SKM-1 treated with dmso at 0.1 percent for 144 hours (cell line): ENCODE measurements around the gene OLFM4.
"Not testable (repeated sequence)": the region's sequence is repeated elsewhere in the genome, so short reads cannot be mapped to it uniquely, and the experiment has no call there.

Source experiments
- DNase-seq: peaks from one replicate; lab custom pipeline; 2025; ENCODE audit not compliant: unreplicated experiment; lab: John Stamatoyannopoulos, UW

OLFM4 gene

DNA sequence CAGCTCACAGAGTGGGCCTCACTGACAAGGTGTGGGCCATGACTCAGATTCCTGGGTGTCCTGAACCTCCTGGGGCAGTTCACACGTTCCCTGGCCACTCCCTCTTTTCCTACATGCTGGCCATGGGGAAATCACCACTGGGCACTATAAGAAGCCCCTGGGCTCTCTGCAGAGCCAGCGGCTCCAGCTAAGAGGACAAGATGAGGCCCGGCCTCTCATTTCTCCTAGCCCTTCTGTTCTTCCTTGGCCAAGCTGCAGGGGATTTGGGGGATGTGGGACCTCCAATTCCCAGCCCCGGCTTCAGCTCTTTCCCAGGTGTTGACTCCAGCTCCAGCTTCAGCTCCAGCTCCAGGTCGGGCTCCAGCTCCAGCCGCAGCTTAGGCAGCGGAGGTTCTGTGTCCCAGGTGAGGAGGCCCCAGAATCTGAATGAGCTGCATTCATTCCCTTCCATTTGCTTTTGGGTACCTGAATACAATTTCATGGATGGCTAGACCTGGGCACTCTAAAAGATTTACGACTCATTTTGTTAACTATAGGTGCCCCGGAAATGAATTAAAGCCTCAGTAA, at the start of gene OLFM4:
Gene OLFM4 (plus strand): TSS at position 177 of the 567 bp plus-strand sequence. CDS start 24 bp downstream, at position 201.
- DNase-seq = no peak

DNA sequence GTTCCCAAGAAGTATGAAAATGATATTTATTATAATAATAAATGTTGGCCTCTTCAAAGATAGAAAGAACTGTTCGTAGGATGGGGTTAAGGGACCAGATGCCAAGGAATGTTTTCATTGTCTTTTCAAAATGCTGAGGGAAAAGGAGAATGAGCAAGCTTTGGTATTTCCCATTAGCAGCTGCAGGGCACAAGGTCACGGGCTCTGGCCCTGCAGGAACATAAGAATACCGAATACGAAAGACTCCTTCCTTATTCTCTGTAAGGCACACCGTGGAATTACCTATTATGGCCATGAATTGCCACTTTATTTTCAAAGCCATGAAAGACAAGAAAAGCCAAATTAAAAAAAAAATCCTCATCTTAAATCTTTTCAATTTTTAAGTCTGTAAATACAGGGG, 49.6 kb upstream of the OLFM4 start:
- DNase-seq = no peak

- DNase-seq = no peak
These were observed 47.9 kb upstream of the OLFM4 start for GRCh38 chr13:52980695-52981094.

GRCh38 chr13:52983836-52984235, 44.8 kb upstream of the OLFM4 start:
- DNase-seq = no peak

DNA sequence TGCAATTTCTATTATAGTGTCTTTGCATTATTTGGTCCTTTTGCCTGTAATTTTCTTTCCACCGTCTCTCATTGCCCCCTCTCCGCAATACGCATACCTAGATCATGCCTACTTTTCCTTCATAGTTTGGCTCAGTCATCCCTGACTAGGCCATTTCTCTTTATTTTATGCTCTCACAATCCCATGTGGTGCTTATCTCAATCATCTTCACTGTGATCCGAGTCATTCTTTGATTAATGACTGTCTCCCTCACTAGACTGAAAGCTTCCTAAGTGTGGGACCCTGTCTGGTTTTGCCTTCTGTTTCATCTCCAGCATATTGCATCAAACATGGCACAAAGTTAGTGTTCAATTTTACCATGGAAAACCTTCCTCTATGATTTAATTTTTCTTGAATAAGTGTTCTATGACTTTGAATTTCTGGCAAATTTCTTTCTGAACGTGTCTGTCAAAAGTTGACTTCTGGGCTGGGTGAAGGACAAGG, 43.7 kb upstream of the OLFM4 start:
- DNase-seq = no peak

GRCh38 chr13:52991344-52992020, 37.1 kb upstream of the OLFM4 start:
- no peak for DNase-seq

DNA sequence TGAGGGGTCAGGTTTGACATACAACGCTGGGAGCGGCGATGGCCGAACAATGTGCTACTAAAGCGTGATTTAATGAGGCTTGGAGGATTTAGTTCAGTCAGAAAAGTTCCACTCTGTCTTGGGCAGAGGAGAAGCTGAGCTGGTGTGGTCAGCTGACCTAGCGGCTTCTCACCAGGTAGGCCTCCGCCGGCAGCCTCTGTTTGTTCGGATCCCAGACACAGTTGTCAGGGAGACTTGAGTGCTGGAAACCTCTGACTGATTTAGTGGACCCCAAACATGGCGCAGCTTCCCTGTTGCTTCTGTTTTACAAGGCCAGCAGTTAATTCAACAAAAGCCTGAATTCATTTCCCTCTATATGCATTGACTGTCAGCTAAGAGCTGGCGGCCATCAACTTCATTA, 36.5 kb upstream of the OLFM4 start:
- DNase-seq = no peak

DNA sequence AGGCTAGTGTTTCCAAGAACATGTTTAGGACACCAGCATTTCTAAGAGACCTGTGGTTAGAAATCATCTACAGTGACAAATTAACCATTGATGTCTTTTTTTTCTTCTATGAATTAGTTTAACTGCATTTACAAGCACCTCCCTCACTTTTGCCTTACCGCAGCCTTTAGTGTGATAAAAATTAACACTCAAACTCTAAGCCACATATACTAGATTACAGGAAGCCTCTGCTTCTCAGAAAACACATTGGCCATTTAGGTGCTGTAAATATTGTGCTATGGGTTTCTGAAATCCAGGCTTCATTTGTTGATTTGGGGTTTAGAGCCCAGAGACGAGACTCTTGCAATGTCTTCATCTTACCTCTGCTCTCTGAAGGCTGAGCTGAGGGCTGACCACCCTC, 34.6 kb upstream of the OLFM4 start:
- no peak for DNase-seq

DNA sequence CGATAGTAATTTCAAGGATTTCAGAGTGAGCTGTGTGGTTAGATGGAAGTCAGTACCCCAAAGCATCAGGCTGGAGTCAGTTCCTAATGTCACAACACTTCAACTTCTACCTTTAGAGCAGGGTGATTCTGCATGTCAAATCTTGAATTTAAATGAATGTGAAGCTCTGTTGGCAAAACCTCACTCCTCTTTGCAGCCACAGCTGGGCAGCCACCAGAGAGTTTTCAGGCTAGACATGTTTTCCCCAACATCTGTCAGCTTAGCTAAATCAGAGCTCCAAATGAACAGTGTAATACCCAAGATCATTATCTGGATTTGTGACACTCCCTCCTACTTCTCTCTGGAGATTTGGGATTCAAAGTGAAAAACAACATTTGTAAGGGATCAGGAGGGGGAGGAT, 33.7 kb upstream of the OLFM4 start:
- DNase-seq = no peak

- DNase-seq = no peak
These were observed 32.7 kb upstream of the OLFM4 start for GRCh38 chr13:52995946-52996345.

DNA sequence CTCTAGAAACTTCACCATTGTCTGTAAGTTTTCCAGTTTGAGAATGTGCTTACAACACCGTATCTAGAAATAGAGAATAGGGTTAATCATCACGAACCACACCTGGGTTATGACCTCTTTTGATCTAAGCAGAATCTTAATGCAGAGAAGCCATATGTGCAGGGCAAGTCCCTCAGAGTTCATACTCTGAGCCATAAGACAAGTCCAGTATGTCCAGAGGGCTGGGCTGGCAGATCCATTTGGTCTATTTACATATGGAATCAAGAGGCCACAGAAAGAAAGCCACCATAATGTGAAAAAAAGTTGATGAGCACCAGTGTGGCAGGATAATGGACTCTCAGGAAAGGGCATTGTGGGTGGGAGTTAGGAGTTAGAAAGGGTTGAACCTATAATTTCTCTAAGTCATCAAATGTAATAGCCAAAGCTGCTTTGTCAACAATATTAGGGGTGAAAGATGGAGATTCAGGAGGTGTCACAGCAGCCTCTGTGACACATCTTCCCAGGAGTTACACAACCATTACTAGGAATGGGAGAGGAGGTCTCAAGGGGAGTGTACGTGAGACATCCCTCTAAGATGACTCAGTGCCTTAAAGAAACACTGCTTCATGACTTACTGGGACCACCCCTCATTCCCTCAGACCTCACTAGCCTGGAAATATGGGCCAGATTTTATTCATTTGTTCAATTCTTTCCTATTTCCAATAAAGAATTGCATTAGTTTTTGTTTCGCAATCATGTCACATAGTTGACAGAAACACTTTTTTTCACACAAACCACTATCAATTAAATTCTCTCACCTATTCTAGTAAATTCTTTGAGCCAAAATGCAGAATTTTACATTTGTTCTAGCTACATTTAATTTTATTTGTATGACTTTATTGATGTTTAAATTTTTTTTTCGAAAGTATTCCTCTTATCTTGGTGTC, 30.4 kb upstream of the OLFM4 start:
- no peak for DNase-seq

DNA sequence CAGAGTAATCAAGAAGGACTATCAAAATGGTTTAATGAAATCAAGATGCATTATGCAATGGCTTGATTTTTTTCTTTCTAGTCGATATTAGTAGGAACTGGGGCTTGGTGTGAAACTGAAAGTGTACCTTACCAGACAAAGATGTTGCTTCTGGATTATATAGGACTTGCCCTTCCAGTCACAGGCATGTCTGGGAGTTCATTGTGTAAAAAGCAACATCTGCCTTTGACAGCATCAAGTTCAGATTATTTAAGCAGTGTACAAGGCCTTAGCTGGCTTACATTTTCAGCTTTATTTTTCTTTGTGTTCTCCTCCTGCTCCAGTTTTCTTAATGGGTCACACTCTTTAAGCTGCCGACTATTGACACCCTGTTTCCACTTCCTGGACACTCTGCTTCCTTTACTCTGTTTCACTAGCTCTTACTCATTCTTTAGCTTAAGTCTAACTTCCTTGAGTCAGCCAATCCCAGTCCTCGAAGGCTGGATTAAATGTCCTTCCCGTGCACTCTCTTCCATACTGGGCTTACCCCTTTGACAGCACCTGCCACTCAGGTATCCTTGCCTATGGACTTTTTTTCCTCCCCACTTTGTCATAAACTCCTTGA, 29.4 kb upstream of the OLFM4 start:
- no peak for DNase-seq

DNA sequence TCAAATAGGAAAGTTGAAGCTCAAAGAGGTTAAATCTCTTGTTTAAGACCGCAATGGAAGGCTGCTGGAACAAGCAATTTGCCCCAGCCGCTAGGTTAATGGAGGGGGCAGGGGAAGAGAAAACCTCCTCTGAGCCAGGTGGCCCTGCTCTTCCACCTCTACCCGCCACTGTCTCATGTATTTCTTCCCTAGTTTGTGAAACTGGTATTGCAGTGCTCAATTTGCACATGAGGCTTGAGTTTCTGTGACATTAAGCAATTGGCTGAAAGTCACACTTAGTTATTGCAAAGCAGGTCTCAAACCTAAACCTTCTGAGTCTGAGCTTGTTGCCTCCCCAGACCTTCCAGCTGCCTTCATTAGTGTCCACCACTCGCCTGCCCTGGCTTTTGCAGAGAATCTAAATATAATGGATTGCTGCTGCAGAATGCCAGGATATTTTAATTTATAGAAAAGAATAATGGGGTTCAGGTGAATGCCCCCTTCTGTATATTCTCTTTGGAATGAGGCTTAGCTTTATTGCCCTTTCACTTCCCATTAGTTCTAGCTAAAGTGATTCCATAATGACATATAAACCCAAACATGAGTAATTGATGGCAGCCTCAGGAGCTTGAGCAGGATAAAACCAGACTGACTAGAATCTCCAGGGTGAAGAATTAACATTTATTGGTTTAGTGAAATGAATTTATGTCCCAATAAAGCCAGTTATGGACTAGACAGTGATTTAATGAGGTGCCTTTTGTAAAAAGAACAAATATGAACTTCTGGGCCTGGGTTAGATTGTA, 27.0 kb upstream of the OLFM4 start:
- DNase-seq = no peak

DNA sequence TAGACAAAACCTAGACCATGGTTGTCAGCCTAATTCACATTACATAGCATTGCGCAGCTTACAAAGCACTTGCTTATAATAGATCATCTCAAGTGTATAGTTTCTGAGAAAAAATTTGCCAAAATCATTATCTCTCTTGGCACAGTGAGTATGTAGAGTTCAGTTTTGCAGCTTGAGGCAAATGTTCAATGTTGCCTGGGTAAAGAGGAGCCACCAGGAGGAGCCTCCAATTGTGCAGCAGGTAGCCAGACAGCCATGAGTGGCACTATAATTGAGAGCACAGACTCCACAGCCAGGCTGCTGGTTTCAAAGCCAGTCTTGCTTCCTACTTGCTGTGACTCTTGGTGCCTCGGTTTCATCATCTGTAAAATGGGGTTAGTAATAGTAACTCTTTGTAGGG, 24.0 kb upstream of the OLFM4 start:
- no peak for DNase-seq

DNA sequence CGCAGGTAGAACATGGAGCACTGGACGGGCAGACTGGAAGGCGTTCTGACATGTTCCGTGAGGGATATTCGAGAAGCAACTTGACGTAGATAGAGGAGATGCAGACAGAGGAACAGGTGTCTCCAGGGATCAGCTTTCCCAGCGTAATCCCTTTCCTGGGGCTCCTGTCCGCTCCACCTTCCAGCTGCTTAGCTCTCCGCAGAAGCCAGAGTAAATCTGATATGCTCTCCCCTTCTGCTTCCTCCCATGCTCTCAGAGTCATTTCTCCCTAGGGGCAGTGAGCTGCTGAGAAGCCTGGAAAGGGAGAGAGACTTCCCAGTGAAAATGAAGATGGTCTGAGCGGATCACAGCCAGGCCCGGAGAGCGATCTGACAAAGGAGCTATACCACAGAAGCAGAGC, 23.0 kb upstream of the OLFM4 start:
- DNase-seq = no peak

GRCh38 chr13:53007872-53008271, 20.7 kb upstream of the OLFM4 start:
- peak; percentile 24 for DNase-seq

DNA sequence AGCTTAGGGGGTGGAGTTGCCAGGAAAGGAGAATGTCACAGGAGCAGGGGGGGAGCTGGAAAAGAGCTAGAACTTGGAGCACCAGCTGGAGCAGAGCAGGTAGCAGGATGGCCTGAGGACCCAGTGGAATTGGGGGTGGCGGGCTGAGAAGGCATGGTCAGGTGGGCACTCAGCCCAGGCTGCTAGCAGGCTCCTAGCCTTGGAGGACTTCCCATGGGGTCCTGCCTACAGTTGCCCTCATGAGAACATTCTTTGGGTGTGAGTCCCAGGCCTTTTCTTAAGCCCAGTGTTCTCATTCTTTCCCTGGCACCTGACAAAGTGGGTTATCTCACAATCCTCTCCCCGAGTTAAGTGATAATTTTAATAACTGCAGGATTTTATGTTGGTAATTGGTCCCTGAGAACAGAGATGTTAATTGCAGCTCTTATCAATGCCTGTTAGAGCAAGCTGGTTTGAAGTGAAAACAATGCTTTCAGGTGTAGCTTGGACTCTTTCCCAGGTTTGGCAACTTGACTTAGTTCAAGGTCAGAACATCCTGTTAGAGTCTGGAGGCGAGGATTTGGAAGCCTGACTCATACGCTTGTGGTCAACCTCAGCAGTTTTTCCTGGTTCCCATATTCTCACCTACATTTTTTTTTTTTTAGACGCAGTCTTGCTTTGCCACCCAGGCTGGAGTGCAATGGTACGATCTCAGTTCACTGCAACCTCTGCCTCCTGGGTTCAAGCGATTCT, 18.1 kb upstream of the OLFM4 start:
- DNase-seq = no peak

- peak; percentile 79 for DNase-seq
These were observed 15.9 kb upstream of the OLFM4 start for GRCh38 chr13:53012707-53013106.

DNA sequence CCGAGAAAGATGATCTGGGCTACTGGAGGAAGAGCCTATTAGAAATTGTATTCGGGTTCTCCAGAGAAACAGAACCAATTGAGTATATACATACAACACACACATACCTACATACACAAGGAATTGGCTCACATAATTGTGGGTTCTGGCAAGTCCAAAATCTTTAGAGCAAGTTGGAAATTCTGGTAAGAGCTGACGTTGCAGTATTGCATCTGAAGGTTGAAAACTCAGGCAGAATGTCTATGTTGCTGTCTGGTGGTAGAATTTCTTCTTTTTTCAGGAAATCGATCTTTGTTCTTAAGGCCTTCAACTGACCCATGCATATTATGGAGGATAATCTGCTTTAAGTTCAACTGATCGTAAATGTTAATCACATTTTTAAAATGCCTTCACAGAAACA, 15.5 kb upstream of the OLFM4 start:
- DNase-seq = no peak

DNA sequence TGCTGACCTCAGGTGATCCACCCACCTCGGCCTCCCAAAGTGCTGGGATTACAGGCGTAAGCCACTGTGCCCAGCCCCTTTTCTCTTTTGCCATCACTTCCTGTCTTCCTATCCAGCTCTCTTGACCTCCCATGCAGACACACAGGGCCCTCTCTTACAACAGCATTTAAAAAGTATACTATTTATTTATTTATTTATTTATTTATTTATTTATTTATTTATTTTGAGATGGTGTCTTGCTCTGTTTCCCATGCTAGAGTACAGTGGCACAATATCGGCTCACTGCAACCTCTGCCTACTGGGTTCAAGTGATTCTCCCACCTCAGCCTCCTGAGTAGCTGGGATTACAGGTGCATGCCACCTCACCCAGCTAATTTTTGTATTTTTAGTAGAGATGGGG, 14.6 kb upstream of the OLFM4 start:
- DNase-seq = not testable (repeated sequence)
